ENCODE results near the gene KRT39.

- TF ChIP-seq CTCF (IDR thresholded peaks at IDR 0.05) (no peak), ZFX (IDR thresholded peaks at IDR 0.05; ENCODE audit: borderline replicate concordance) (no peak)
Observed at GRCh38 chr17:40993084-40993483, 26.3 kb upstream of the KRT39 start.

All from 22Rv1 (cell line).